ENCODE results near the gene SUGCT.
A peak's percentile ranks its signal among the peaks of the same experiment; 100 is the strongest.

The SUGCT gene

DNA sequence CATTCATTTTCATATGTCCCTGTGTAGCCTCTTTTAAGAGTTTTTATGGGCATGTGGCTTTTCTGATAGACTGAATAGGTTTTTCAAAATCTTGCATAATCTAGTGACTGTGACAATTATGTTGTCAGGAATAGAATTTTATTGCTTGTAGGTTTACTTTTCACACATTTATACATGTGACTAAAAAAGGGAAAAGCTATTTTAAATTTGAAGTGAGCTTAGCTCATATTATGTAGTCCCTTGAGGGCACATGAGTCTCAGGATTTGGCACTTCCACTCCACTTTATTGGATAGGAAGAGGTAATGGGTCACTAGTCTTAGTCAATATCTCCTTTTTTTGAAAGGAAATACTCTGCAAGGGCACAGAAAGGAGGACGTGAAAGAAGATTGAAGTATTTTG is 247.3 kb downstream of the SUGCT start (continued):
- TF ChIP-seq ZNF76 (tag by site-specific recombination; IDR thresholded peaks at IDR 0.05; ENCODE audit: borderline replicate concordance, low read depth) (no peak), GLIS2 (tag by site-specific recombination; IDR thresholded peaks at IDR 0.05) (no peak), ZNF777 (tag by site-specific recombination; IDR thresholded peaks at IDR 0.05; ENCODE audit: borderline replicate concordance) (no peak), KLF16 (tag by site-specific recombination; IDR thresholded peaks at IDR 0.05) (0 out of 2 replicates have a peak, but pooled peaks have one; percentile 14), ZNF548 (tag by site-specific recombination; IDR thresholded peaks at IDR 0.05) (no peak), ZNF596 (tag by site-specific recombination; IDR thresholded peaks at IDR 0.05) (no peak), ZNF112 (tag by site-specific recombination; IDR thresholded peaks at IDR 0.05) (no peak), ZFP69B (tag by site-specific recombination; IDR thresholded peaks at IDR 0.05) (peak; percentile 49; the same call in 1 of the 2 replicates), SP7 (tag by site-specific recombination; IDR thresholded peaks at IDR 0.05) (peak; percentile 36; the same call in 1 of the 2 replicates), ZBTB17 (tag by site-specific recombination; IDR thresholded peaks at IDR 0.05) (no peak), OVOL3 (tag by site-specific recombination; IDR thresholded peaks at IDR 0.05) (peak; percentile 57; the same call in 1 of the 2 replicates), ZNF433 (tag by site-specific recombination; IDR thresholded peaks at IDR 0.05; ENCODE audit: low read depth) (no peak)
- TF ChIP-seq, protein P1, sequence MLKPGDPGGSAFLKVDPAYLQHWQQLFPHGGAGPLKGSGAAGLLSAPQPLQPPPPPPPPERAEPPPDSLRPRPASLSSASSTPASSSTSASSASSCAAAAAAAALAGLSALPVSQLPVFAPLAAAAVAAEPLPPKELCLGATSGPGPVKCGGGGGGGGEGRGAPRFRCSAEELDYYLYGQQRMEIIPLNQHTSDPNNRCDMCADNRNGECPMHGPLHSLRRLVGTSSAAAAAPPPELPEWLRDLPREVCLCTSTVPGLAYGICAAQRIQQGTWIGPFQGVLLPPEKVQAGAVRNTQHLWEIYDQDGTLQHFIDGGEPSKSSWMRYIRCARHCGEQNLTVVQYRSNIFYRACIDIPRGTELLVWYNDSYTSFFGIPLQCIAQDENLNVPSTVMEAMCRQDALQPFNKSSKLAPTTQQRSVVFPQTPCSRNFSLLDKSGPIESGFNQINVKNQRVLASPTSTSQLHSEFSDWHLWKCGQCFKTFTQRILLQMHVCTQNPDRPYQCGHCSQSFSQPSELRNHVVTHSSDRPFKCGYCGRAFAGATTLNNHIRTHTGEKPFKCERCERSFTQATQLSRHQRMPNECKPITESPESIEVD (tag by site-specific recombination; IDR thresholded peaks at IDR 0.05) = peak; percentile 89
- TF ChIP-seq, protein P2, sequence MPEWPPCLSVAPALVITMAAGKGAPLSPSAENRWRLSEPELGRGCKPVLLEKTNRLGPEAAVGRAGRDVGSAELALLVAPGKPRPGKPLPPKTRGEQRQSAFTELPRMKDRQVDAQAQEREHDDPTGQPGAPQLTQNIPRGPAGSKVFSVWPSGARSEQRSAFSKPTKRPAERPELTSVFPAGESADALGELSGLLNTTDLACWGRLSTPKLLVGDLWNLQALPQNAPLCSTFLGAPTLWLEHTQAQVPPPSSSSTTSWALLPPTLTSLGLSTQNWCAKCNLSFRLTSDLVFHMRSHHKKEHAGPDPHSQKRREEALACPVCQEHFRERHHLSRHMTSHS (tag by site-specific recombination; IDR thresholded peaks at IDR 0.05) = no peak
- TF ChIP-seq, protein P3, sequence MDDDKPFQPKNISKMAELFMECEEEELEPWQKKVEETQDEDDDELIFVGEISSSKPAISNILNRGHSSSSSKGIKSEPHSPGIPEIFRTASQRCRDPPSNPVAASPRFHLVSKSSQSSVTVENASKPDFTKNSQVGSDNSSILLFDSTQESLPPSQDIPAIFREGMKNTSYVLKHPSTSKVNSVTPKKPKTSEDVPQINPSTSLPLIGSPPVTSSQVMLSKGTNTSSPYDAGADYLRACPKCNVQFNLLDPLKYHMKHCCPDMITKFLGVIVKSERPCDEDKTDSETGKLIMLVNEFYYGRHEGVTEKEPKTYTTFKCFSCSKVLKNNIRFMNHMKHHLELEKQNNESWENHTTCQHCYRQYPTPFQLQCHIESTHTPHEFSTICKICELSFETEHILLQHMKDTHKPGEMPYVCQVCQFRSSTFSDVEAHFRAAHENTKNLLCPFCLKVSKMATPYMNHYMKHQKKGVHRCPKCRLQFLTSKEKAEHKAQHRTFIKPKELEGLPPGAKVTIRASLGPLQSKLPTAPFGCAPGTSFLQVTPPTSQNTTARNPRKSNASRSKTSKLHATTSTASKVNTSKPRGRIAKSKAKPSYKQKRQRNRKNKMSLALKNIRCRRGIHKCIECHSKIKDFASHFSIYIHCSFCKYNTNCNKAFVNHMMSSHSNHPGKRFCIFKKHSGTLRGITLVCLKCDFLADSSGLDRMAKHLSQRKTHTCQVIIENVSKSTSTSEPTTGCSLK (tag by site-specific recombination; IDR thresholded peaks at IDR 0.05) = no peak
- TF ChIP-seq, protein P4, sequence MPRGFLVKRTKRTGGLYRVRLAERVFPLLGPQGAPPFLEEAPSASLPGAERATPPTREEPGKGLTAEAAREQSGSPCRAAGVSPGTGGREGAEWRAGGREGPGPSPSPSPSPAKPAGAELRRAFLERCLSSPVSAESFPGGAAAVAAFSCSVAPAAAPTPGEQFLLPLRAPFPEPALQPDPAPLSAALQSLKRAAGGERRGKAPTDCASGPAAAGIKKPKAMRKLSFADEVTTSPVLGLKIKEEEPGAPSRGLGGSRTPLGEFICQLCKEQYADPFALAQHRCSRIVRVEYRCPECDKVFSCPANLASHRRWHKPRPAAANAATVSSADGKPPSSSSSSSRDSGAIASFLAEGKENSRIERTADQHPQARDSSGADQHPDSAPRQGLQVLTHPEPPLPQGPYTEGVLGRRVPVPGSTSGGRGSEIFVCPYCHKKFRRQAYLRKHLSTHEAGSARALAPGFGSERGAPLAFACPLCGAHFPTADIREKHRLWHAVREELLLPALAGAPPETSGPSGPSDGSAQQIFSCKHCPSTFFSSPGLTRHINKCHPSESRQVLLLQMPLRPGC (tag by site-specific recombination; IDR thresholded peaks at IDR 0.05) = no peak
- TF ChIP-seq, protein P5, sequence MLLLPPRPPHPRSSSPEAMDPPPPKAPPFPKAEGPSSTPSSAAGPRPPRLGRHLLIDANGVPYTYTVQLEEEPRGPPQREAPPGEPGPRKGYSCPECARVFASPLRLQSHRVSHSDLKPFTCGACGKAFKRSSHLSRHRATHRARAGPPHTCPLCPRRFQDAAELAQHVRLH (tag by site-specific recombination; IDR thresholded peaks at IDR 0.05) = 0 out of 2 replicates have a peak, but pooled peaks have one; percentile 30

DNA sequence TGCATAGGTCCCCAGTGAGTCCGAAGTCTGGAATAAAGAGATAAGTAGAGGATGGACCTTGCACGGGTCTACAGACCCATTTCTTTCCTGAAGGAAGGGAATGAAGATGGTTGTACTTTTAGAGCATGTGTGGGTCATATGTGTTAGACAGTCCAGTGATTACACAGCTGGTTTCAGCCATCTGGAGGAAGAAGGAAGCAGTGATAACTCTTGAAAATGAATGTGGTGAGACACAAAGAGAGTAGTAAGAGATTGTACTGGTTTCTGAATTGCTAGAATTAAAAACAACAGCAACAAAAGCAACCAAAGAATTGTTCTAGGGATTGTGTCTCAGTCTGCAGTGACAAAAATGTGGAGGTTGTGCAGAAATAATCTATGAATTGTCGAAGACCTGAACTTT is 258.9 kb downstream of the SUGCT start:
- H3K27ac ChIP-seq (ENCODE audit: extremely low read depth, low read depth, low read length) = no peak overlapping the region
- H3K9me3 ChIP-seq (ENCODE audit: control insufficient read depth, insufficient read depth, low read depth, low read length) = no peaks in the 10 kb centered on the region
- H3K36me3 ChIP-seq (ENCODE audit: control insufficient read depth in 2 of 2, insufficient read depth in 1 of 2, low read length in 2 of 2) = no peaks in the 10 kb centered on the region
- H3K4me1 ChIP-seq (ENCODE audit: control insufficient read depth, insufficient read depth, low read length) = no peaks in the 10 kb centered on the region
- no peak overlapping the region for H3K4me3 ChIP-seq (ENCODE audit: low read depth, low read length)
- ChIA-PET POLR2A (no interaction called here), CTCF (no interaction called here)
- TF ChIP-seq ZNF514 (tag by site-specific recombination; IDR thresholded peaks at IDR 0.05) = no peak
- no peak for TF ChIP-seq KLF7 (tag by site-specific recombination; IDR thresholded peaks at IDR 0.05; ENCODE audit: borderline replicate concordance)
- TF ChIP-seq, protein P6, sequence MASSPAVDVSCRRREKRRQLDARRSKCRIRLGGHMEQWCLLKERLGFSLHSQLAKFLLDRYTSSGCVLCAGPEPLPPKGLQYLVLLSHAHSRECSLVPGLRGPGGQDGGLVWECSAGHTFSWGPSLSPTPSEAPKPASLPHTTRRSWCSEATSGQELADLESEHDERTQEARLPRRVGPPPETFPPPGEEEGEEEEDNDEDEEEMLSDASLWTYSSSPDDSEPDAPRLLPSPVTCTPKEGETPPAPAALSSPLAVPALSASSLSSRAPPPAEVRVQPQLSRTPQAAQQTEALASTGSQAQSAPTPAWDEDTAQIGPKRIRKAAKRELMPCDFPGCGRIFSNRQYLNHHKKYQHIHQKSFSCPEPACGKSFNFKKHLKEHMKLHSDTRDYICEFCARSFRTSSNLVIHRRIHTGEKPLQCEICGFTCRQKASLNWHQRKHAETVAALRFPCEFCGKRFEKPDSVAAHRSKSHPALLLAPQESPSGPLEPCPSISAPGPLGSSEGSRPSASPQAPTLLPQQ (tag by site-specific recombination; IDR thresholded peaks at IDR 0.05) = no peak
- no peak for TF ChIP-seq RBAK (tag by site-specific recombination; IDR thresholded peaks at IDR 0.05)
- no peak for TF ChIP-seq ZNF48 (tag by site-specific recombination; IDR thresholded peaks at IDR 0.05)
- no peak for TF ChIP-seq ZNF660 (tag by site-specific recombination; IDR thresholded peaks at IDR 0.05)
- TF ChIP-seq ZNF792 (tag by site-specific recombination; IDR thresholded peaks at IDR 0.05) = no peak
- no peak for TF ChIP-seq ZNF423 (tag by site-specific recombination; IDR thresholded peaks at IDR 0.05)
- TF ChIP-seq BCL11A (tag by site-specific recombination; IDR thresholded peaks at IDR 0.05; ENCODE audit: low read depth) = no peak
- TF ChIP-seq, protein P7, sequence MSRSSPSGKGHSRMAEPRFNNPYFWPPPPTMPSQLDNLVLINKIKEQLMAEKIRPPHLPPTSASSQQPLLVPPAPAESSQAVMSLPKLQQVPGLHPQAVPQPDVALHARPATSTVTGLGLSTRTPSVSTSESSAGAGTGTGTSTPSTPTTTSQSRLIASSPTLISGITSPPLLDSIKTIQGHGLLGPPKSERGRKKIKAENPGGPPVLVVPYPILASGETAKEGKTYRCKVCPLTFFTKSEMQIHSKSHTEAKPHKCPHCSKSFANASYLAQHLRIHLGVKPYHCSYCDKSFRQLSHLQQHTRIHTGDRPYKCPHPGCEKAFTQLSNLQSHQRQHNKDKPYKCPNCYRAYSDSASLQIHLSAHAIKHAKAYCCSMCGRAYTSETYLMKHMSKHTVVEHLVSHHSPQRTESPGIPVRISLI (tag by site-specific recombination; IDR thresholded peaks at IDR 0.05) = no peak
- no peak for TF ChIP-seq ZNF311 (tag by site-specific recombination; IDR thresholded peaks at IDR 0.05; ENCODE audit: borderline replicate concordance)

Measured in HEK293 (cell line).